Measurements from ENCODE around the gene MAPK13.
"Not testable (repeated sequence)": the region's sequence is repeated elsewhere in the genome, so short reads cannot be mapped to it uniquely, and the experiment has no call there.

The MAPK13 gene

DNA sequence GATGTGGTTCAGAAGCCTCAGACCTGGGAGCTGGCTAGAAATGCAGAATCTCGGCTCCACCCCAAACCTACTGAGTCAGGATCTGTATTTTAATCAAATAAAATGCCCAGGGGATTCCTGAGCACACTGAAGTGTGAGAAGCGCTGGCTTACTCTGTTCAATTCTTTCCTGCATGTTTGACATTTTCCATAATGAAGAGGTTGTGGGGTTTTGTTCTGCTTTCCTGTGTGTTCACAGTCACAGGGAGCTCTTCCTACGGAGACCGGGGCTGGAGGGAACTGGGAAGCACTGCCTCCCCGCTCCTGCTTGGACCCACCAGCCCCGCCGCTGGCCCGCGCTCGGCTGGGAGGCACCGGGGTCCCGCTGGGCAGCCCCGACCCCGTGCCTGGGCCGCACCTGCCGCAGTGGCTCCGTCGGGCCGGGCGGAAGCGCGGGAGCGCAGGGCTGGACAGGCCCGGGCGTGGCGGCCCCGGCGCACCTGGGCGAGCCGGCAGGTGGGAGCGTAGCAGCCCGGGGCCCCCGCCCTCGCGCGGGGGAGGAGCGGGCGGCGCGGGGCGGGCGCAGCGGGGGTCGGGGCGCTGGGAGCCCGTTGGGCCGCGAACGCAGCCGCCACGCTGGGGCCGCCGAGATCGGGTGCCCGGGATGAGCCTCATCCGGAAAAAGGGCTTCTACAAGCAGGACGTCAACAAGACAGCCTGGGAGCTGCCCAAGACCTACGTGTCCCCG lies at the start of gene MAPK13:
TSS of gene MAPK13 (plus strand) at position 573 of the 726 bp plus-strand sequence. CDS start at position 643, 70 bp downstream.
- peak; percentile 59 for DNase-seq

DNA sequence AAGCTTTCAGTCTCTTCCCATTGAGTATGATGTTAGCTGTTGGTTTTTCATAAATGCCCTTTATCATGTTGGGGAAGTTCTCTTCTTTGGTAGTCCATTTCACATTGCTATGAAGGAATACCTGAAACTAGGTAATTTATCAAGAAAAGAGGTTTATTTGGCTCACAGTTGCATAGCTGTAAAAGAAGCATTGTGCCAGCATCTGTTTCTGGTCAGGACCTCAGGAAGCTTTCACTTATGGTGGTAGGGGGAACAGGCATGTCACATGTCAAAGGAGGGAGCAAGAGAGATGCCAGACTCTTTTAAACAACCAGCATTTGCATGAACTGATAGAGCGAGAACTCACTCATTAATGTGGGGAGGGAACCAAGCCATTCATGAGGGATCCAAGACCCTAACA lies 48.0 kb upstream of the MAPK13 start:
- DNase-seq: no peak

DNA sequence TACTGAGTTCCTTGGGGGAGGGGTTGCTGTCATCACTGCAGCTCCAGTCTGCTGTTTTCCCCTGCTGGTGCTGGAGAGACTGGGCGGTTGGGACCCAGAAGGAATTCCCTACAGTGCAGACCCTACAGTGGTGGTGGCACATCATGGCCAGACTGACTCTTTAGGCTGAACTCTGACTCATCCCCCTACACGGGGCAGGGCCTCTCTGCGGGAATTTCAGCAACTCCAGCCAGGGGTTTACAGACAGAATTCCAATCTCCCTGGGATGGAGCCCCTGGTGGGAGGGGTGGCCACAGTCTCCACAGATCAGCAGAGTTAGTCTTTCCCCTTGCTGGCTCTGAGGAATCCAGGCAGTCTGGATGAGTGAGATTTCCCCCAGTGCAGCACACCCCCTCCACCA lies 46.9 kb upstream of the MAPK13 start:
- DNase-seq: no peak

DNA sequence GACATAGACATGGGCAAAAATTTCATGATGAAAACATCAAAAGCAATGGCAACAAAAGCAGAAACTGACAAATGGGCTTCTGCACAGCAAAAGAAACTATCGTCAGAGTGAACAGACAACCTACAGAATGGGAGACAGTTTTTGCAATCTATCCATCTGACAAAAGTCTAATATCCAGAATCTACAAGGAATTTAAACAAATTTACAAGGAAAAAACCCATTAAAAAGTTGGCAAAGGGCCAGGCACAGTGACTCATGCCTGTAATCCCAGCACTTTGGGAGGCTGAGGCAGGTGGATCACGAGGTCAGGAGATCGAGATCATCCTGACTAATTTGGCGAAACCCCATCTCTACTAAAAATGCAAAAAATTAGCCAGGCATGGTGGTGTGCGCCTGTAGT lies 42.1 kb upstream of the MAPK13 start:
- DNase-seq: not testable (repeated sequence)

DNA sequence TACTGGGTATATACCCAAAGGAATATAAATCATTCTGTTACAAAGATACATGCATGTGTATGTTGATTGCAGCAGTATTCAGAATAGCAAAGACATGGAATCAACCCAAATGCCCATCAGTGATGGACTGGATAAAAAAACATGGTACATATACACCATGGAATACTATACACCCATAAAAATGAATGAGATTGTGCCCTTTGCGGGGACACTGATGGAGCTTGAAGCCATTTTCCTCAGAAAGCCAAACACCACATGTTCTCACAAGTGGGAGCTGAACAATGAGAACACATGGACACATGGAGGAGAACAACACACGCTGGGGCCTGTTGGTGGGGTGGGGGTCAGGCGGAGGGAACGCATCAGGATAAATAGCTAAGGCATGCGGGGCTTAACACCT lies 41.3 kb upstream of the MAPK13 start:
- no peak for DNase-seq

DNA sequence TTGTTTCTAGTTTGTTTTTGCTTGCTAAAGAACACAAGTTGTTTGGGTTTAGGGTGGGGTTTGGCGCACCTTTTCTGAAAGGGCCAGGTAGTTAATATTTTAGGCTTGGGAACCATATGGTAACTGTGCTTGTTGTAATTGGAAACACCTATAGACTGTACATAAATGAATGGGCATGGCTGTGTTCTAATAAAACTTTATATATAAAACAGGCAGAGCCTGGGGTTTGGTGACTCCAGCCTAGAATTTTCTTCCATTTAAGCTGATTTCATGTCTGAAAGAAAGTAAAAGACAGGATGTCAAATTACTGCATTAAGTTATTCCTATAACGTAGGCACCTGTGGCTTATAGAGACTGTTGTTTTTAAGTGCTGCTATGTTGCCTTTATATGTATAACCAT lies 36.1 kb upstream of the MAPK13 start:
- no peak for DNase-seq

DNA sequence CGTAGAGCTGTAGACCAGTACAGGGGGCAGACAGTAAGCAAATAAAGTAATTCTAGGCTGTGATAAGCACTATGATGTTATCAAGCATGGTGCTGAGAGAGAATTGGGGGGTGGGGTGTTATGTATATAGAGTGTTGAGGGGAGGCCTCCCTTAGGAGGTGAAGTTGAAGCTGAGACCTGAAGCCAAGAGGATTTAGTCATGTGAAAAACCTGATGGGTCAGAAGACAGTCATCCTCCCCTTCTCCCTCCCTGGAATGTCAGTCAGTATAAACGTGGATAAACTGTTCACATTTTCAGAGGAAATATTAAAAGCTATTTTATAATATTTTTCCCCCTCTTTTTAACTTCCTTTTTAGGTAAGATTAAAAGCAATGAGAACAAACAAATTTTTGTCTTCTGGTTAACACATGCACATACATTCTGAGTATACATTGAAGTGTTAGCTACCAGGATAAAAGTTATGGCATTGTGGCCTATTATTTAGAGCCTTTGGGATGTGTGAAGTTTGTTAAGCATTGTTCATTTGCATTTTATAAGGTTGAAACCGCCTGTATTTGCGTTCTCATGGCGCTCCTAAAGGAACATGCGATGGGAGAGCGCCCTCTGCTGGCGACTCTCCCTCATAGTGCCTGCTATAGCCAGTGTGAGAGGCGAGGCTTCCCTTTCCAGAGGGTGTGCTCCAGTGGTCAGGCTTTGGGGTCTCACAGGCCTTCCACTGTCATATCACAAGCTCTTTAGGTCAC lies 35.4 kb upstream of the MAPK13 start:
- peak; percentile 83 for DNase-seq

DNA sequence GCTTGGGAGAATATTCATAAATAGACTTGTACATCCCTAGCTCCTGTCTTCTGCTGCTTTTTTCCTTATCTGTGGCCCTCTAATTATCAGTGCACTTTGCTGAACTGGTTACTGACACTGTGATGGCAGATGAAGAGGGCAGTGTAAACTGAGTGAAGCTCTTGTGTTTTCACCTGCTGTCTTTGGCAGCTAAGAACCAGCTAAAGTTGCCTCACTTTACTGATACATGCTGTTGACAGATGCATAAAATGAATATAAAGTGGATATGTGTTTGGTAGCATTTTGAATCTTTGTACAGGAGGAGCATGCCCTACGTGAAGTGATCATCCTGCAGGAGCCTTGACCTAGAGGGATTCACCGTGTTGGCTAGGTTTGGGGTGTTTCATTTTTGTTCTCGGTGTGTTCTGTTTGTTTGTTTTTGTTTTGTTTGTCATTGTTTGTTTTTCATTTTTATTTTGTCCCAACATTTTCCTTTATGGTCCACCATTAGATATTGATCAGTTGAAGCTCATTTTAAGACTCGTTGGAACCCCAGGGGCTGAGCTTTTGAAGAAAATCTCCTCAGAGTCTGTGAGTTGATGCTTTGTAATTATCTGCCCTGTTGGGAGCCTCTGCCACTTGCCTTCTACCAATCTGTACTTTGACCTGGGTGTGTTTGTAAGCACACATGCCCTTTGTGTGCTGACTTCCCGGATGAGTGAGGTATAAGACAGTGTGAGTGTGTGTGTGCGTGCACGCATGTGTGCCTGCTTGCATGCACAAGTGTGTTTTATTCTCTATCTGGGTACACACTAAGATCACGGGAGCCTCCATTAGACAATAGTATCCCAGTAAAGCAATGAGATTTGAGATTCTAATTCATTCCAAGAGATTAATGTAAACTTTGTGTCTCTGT lies 34.6 kb upstream of the MAPK13 start:
- DNase-seq: no peak

DNA sequence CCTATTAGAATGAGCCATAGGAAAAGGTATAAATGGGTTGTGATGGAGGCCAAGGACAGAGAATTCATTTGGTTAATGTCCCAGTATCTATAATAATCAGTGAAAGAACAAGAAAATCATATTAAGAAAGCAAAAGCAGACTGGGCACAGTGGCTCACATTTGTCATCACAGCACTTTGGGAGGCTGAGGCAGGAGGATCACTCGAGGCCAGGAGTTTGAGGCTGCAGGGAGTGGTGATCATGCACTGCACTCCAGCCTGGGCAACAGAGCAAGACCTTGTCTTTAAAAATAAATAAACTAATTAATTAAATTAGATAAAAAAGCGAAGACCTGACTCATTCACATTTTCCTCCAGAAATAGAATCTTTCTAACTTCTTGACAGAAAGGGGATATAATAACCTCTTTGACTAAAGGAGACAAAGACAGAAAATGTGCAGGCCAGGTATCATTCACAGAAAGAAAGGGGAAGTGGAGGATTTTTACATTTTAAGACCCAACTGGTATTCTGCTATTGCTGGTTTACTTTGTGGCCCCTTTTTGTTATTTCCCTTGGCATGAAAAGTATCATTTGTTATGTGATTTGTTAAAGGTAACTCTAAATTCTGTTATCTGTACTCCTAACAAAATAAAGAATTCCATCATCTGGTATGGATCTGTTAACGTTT lies 31.9 kb upstream of the MAPK13 start:
- DNase-seq: no peak

DNA sequence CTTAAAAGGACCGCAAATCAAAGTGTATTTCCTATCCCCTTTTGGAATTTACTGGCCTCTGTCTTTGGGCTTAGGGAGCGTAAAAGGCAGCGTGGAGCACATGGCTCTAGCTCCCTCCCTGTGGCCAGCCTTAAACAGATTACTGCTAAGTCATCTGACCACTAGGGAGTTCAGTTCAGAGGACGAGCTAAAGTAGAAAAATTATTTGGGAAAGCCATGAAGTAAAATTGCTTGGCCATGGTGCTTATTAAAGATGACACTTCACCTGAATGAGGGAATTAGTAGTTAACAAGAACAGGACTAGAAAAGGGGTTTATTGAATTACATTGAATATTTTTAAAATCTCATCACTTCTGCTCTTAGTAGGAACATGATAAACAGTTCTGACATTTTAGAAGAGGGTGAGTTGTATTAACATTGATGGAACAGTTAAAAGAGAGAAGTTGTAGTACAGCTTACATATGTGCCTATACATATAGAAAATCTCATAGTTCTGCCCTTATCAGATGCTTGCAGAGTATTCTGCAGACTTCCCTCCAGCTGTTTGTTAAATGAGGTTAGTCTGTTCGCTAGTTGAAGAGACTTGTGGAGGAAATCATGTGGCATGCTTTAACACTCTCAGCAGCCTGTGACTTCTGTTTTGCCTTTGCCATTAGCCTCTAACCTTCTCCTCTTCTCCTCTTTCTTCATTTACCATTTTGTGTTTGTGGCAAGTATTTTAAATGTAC lies 31.2 kb upstream of the MAPK13 start:
- no peak for DNase-seq

DNA sequence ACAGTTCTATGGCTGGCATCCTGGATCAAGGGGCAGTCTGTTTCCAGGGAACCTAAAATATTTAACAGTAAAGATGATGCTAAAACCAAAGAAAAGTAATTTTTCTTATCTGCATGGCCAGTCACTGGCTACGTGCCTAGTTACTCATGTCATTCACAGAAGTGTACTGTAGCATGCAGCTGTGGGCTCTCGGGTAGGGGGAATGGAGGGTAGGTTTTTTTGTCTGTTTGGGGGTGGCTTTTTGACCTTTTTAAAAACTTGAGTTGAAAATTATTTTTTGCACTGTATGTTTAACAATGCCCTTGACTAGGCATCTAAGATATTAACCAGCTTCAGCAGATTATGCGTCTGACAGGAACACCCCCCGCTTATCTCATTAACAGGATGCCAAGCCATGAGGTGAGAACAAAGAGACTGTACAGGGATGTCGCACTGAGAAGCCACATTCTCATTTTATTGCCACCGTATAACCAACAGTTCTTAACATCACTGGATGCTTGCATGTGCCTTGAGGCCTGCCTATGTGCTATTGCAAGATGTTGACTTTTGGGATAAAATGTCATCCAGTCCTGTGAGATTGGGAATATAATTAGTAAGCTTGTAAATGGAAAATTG lies 30.3 kb upstream of the MAPK13 start:
- no peak for DNase-seq

DNA sequence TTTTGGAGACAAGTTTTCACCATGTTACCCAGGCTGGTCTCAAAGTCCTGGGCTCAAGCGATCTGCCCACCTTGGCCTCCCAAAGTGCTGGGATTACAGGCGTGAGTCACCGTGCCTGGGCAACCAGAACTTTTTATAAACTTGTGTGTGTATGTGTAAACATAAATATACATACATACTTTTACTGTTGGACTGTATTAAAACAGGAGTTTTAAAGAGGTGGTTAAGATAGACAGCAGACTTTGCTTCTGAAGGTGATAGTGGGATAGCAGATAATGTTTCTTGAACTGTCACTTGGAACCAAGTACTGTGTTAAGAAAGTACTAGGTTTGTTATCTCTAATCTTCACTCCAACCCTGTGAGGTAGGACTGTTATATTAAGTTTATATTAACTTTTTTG lies 28.6 kb upstream of the MAPK13 start:
- DNase-seq: no peak

DNA sequence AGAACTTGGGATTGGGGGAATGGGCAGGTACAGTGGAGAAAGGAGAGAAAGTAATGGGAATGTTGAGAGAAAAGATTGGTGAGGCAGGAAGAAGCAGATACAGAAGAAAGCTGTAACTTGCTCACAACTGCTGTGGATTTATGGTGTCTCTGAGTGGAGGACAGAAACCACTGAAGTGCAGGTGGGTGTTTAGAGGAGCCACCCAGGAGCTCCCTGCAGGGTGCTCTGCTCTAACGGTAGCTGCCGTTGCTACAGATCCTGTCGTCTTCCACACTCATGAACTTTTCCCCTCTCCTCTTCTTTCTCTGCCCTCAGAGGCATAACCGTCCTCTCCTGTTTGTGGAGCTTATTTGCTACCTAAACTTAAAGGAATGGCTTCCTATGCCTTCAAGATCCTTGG lies 27.5 kb upstream of the MAPK13 start:
- DNase-seq: no peak

DNA sequence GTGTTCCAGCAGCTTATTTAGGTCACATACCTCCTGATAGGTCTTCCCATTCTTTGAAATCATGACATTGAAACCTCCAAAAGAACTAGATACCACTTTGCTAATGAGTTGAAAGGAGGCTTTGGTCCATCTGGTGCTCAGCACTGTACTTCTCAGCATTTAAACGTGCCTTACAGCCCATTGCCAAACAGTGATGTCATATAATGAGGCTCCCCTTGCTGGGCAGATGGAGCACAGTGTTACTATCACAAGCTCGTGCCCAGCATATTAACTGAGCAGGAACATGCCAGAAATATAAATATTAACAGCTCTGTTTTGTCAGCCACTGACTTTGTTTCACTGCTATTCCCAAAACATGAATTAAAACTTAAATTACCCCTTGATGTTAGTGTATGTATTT lies 25.5 kb upstream of the MAPK13 start:
- no peak for DNase-seq

DNA sequence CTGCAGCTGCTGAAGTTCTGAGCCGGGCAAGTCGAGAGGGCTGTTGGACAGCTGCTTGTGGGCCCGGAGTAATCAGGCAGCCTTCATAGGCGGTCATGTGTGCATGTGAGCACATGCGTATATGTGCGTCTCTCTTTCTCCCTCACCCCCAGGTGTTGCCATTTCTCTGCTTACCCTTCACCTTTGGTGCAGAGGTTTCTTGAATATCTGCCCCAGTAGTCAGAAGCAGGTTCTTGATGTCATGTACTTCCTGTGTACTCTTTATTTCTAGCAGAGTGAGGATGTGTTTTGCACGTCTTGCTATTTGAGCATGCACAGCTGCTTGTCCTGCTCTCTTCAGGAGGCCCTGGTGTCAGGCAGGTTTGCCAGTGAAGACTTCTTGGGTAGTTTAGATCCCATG lies 21.2 kb upstream of the MAPK13 start:
- no peak for DNase-seq

DNA sequence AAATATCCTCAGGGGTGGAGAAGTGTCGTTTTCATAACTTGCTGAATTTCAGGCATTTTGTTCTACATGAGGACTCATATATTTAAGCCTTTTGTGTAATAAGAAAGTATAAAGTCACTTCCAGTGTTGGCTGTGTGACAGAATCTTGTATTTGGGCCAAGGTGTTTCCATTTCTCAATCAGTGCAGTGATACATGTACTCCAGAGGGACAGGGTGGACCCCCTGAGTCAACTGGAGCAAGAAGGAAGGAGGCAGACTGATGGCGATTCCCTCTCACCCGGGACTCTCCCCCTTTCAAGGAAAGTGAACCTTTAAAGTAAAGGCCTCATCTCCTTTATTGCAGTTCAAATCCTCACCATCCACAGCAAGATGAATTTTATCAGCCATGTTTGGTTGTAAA lies 20.3 kb upstream of the MAPK13 start:
- DNase-seq: no peak

DNA sequence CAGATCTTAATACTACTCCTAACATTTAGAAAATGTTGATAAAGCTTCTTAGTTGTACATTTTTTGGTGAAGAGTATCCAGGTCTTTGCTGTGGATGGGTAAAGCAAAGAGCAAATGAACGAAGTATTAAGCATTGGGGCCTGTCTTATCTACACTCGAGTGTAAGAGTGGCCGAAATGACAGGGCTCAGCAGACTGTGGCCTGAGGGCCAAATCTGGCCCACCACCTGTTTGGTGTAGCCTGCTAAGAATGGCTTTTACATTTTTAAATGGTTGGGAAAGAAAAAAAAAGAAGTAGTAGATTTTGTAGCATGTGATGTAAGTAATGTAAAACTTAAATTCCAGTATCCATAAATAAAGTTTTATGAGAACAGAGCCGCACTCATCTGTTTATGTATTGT lies 19.4 kb upstream of the MAPK13 start:
- no peak for DNase-seq

DNA sequence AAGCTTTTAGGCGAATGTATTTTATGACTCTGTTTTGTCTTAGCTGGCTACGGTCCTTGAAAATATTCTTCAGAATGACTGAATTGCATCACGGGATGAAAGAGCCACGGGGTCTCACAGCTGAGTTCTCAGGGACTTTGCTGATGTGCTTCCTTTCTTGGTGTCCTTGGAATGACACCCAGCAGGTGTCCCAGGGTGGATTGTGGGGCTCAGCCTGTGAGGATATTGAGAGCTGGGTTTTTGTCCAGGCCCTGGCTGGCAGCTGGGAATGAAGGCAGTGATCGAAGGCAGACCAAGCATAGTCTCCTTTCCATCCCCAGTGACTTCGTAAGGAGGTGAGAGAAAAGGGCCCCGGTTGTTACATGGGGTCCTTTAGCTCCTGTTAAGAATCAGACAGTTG lies 18.8 kb upstream of the MAPK13 start:
- no peak for DNase-seq

DNA sequence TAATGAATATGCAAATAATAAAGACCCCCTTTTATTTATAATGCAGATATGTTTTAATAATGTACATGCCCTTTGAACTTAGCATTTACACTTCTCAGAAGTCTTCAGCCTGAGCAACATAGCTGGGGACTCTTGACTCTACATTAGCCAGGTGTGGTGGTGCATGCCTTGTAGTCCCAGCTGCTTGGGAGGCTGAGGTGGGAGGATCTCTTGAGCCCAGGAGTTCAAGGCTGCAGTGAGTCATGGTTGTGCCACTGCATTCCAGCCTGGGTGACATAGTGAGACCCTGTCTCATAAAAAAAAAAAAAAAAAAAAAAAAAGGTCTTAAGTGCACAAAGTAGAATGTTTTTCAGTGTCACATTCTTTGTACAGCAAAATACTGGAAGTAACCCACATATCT lies 17.3 kb upstream of the MAPK13 start:
- no peak for DNase-seq

DNA sequence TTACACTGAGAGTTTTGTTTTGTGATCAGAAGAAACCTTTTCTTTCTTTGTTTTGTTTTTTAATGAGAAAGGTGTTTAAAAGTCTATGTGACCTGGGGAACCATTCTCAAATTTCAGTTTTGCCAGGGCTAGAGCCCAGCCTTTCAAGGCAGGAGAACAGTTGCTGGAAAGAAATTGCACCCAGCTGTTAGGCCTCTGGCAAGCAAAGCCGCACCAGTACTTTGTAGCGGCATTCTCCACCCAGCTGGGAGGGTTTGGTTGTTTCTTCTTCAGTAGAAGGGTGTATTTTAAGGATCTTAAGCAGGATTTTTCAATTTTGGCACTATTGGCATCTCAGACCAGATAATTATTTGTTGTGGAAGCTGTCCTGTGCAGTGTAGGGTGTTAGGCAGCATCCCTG lies 16.6 kb upstream of the MAPK13 start:
- no peak for DNase-seq

DNA sequence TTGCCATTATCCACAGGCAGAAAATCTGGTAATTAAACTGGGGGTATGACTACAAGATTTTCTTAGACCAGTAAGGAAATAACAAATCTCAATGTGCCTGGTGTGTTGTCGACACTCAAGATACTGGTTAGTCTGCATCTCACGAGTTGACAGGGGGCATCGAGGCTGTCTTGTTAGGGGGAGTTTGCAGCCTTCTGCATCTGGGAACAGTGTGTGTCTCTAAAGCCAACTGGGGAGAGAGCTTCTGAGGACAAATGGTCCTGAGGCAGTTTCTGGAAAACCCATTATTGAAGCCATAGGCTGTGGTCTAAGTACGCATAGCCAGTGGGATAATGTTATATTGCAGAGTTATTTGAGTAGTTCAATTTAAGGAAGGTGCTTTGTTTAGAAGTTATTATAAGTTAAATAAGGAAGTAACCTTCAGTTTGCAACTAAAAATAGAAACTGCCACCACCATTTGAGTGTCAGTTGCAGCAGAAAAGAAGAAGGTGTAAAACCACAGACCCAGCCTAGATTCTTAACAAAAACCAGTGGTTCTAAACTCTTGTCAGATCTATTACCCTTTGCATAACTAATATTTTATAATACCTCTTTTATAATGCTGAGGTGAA lies 15.4 kb upstream of the MAPK13 start:
- DNase-seq: no peak

All from activated CD4-positive, CD25-positive, alpha-beta regulatory T cell treated with anti-CD3 and anti-CD28 coated beads, Interleukin-2, amount 50 U/mL, for 72 hours (primary cell).